ENCODE measurements around the gene SEMG2. TPM values are rescaled to one million over a fixed set of nuclear protein-coding genes. Genes with fewer than 3 reads are reported as not detected.

SEMG2 gene
- total RNA-seq, 1 donor from 2014 or later = not detected

DNA sequence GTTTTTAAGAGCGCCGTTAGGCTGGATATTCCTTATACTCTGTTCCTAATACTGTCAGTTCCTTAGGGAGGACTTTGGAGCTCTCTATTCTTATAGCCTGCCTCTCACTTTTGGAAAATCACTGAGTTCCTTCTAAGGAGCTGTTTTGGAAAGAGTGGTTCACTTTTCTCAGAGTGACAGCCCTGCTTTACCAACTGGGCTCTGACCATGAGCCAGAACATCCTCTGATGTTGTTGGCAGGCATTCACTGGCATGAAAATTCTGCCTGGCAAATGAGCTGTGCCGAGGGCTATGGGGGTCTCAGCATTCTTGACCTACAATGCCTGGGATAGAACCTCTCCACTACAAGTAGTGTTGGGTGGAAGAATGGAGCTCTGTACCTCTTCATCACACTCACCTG lies 29.2 kb upstream of the SEMG2 start:
- Mint-ChIP-seq H3K4me1 (peaks cover 3% of the 10 kb centered on the region), H3K27me3 (ENCODE audit: low read depth) (peaks cover 7% of the 10 kb centered on the region), H3K9me3 (no peaks in the 10 kb centered on the region), H3K36me3 (ENCODE audit: low read depth) (no peaks in the 10 kb centered on the region), H3K4me3 (no peak overlapping the region), H3K27ac (ENCODE audit: unreplicated experiment) (no peak overlapping the region)
- DNase-seq (ENCODE audit: low read depth, low spot score) = no peak
- TF ChIP-seq, protein P1, sequence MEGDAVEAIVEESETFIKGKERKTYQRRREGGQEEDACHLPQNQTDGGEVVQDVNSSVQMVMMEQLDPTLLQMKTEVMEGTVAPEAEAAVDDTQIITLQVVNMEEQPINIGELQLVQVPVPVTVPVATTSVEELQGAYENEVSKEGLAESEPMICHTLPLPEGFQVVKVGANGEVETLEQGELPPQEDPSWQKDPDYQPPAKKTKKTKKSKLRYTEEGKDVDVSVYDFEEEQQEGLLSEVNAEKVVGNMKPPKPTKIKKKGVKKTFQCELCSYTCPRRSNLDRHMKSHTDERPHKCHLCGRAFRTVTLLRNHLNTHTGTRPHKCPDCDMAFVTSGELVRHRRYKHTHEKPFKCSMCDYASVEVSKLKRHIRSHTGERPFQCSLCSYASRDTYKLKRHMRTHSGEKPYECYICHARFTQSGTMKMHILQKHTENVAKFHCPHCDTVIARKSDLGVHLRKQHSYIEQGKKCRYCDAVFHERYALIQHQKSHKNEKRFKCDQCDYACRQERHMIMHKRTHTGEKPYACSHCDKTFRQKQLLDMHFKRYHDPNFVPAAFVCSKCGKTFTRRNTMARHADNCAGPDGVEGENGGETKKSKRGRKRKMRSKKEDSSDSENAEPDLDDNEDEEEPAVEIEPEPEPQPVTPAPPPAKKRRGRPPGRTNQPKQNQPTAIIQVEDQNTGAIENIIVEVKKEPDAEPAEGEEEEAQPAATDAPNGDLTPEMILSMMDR (conservative IDR thresholded peaks at IDR 0.05) = no peak

DNA sequence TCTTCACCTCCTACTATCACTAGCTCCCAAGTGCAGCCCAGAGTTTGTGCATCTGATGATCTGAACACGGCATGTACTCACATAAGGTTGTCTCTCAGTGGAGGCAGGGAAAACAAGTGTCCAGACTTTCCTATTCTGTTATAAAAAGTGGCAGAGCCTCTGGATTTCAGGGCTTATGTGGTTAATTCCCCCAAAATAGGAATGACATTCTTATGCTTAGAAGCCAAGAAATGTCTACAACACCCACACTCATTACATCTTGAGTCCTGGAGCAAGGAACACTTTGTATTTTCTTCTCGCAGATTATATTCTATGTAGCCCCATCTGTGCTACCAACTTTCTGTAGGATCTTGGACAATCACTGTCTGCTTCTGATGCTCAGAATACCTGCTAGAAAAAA lies 27.8 kb upstream of the SEMG2 start:
- no peak for DNase-seq (ENCODE audit: low read depth, low spot score)
- H3K4me1 Mint-ChIP-seq = peaks cover 3% of the 10 kb centered on the region
- H3K36me3 Mint-ChIP-seq (ENCODE audit: low read depth) = no peaks in the 10 kb centered on the region
- TF ChIP-seq, protein P1 (conservative IDR thresholded peaks at IDR 0.05) = no peak
- H3K4me3 Mint-ChIP-seq = no peak overlapping the region
- peaks cover 10% of the 10 kb centered on the region for H3K27me3 Mint-ChIP-seq (ENCODE audit: low read depth)
- no peaks in the 10 kb centered on the region for H3K9me3 Mint-ChIP-seq
- no peak overlapping the region for H3K27ac Mint-ChIP-seq (ENCODE audit: unreplicated experiment)

DNA sequence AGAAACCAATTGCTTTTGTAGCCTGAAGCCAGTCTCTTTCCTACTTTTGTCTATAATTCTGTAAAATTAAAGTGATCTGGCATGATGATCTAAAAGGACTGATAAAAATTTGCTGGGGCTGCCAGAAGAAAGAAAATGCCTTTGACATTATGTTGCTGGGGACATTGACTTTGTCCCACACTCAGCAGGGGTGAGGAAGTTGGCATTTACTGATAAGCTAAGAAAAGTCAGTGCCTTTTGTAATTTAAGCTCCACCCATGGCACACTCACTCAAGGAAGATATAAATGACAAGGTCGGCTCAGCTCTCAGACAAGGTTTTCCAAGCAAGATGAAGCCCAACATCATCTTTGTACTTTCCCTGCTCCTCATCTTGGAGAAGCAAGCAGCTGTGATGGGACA lies 14.4 kb upstream of the SEMG2 start, which contains the start of gene SEMG1:
SEMG1 (plus strand) TSS at position 309 of the 400 bp plus-strand sequence; CDS start at position 330, 21 bp downstream.
- TF ChIP-seq, protein P1 (conservative IDR thresholded peaks at IDR 0.05) = no peak
- Mint-ChIP-seq H3K27me3 (ENCODE audit: low read depth) (peaks cover 54% of the 10 kb centered on the region), H3K27ac (ENCODE audit: unreplicated experiment) (no peak within 1 kb of the TSS), H3K9me3 (peaks cover 7% of the 10 kb centered on the region), H3K36me3 (ENCODE audit: low read depth) (no peaks in the 10 kb centered on the region), H3K4me1 (no peaks in the 10 kb centered on the region), H3K4me3 (no peak within 1 kb of the TSS)
- DNase-seq (ENCODE audit: low read depth, low spot score) = no peak

DNA sequence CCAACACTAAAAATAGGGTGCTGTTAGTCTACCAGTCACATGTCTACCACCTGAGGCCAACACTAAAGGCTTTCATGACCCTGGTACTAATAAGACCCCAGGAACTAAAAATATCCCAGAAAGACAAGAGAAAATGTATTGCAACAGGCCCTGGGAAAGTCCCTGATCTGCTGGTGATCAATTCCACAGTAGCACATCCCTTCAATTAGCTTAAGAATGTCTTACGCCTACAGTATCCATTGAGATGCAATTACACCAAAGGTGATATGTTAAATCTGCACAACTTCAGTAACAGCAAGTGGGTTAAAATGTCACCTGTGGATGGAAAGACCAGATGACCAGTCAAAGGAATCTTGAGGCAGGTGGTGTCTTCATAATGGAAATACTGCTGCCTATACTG lies 11.2 kb upstream of the SEMG2 start:
- no peak overlapping the region for H3K27ac Mint-ChIP-seq (ENCODE audit: unreplicated experiment)
- TF ChIP-seq, protein P1 (conservative IDR thresholded peaks at IDR 0.05) = no peak
- no peak overlapping the region for H3K4me3 Mint-ChIP-seq
- no peaks in the 10 kb centered on the region for H3K36me3 Mint-ChIP-seq (ENCODE audit: low read depth)
- peaks cover 5% of the 10 kb centered on the region for H3K9me3 Mint-ChIP-seq
- peaks cover 72% of the 10 kb centered on the region for H3K27me3 Mint-ChIP-seq (ENCODE audit: low read depth)
- H3K4me1 Mint-ChIP-seq = no peaks in the 10 kb centered on the region
- DNase-seq (ENCODE audit: low read depth, low spot score) = no peak

DNA sequence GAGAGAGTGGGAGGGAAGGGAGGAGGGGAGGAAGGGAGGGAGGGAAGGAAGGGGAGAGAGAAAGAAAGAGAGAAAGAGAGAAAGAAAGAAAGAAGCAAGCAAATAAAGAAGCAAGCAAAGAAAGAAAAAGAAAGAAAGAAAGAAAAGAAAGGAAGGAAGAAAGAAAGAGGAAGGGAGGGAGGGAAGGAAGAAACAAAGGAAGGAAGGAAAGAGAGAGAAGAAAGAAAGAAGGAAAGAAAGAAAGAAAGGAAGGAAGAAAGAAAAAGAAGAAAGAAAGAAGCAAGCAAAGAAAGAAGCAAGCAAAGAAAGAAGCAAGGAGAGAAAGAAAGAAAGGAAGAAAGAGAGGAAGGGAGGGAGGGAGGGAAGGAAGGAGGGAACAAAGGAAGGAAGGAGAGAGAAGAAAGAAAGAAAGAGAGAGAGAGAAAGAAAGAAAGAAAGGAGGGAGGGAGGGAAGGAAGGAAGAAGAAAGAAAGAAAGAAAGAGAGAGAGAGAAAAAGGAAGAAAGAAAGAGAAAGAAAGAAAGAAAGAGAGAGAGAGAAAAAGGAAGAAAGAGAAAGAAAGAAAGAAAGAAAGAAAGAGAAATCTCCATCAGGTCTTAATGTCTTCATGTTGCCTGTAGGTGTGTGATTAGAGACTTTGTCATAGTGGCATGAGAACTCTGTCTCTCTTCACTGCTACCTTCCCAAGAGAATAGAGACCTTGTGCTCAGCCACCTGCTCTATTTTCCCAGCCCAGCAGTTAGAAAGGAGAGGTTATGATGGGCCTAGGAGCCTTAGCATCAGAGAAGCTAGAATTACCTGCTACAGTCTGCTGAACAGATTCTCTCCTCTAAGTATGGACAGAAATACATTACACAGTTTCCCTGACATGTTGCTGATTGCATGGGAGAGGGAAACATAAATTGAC lies 9.4 kb upstream of the SEMG2 start:
- Mint-ChIP-seq H3K9me3 (peaks cover 5% of the 10 kb centered on the region), H3K4me3 (no peak overlapping the region), H3K4me1 (no peaks in the 10 kb centered on the region)

More for the DNA sequence above, 9.4 kb upstream of the SEMG2 start:
- TF ChIP-seq, protein P1 (conservative IDR thresholded peaks at IDR 0.05) = no peak
- H3K27ac Mint-ChIP-seq (ENCODE audit: unreplicated experiment) = no peak overlapping the region
- peaks cover 56% of the 10 kb centered on the region for H3K27me3 Mint-ChIP-seq (ENCODE audit: low read depth)
- no peaks in the 10 kb centered on the region for H3K36me3 Mint-ChIP-seq (ENCODE audit: low read depth)
- DNase-seq (ENCODE audit: low read depth, low spot score) = no peak
